ENCODE results near the gene ADH1C.

DNA sequence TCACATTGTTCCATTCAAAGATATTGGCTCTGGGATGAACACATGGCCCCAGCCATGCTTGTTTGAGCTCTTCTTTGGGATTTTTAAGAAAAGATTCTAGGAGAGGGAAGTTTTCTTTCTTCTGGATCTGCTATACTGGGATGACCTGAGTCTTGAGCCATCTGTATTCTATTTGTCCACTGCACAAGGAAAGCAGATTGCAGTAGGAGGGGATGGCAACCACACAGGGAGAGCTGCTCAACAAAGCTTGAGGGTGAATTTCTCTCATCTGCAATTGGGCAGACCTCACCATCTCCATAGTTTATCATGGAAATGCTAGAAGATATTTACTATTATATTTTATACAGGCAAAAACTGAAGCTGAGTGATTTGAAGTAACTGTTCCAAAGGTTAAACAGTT lies 48.3 kb upstream of the ADH1C start:
- TF ChIP-seq CTCF (IDR thresholded peaks at IDR 0.05) (no peak), TCF7L2 (IDR thresholded peaks at IDR 0.05; ENCODE audit: low read depth, low read length) (no peak)
